GM12878 (cell line): Measurements from ENCODE around the gene TMTC1. TPM values are rescaled to one million over a fixed set of nuclear protein-coding genes. Genes with fewer than 3 reads are reported as not detected.

Experiments used
- ATAC-seq: fragments of 200-7000 bp; cut with Tn5 transposase; 3 replicates; pipeline ENCODE4 v1.9.1; 2020; ENCODE audit warnings: mild to moderate bottlenecking, moderate library complexity
- BruUV-seq: library from RNA; stranded (reverse); fragments of 400-500 nt; replicated peaks from 2 replicates; lab custom pipeline; 2021; lab: Mats Ljungman, UMichigan
- CTCF ChIA-PET: fragments of 300-600 bp; sonication (Branson Sonifier 250); formaldehyde crosslinking; extraction: SDS; loops from one replicate; lab custom pipeline; 2021; ENCODE audit warnings: inconsistent platforms; lab: Yijun Ruan, JAX
- POLR2A ChIA-PET: fragments of 350-600 bp; formaldehyde crosslinking; extraction: SDS; loops from one replicate; lab custom pipeline; 2021; ENCODE audit warnings: inconsistent platforms; lab: Charles Lee
- RAD21 ChIA-PET: fragments of 300-600 bp; sonication (Branson Sonifier 250); formaldehyde crosslinking; loops from one replicate; lab custom pipeline; 2023; ENCODE audit warnings: antibody characterized with exemption; ENCODE audit not compliant: unreplicated experiment; lab: Charles Lee
- SMC1A ChIA-PET: fragments of 300-600 bp; sonication (Branson Sonifier 250); formaldehyde crosslinking; loops from one replicate; lab custom pipeline; 2023; ENCODE audit not compliant: unreplicated experiment, uncharacterized antibody; lab: Charles Lee
- DNase-seq: peaks from one replicate; pipeline ENCODE4 v3.0.0-alpha.2; 2011; ENCODE audit warnings: low read depth, low spot score
- FAIRE-seq: peaks from 3 replicates; lab custom pipeline; 2011; peaks lifted over from hg19 to GRCh38; lab: Jason Lieb, UNC
- H2AFZ ChIP-seq: 2 replicates; pipeline ENCODE4 v1.6.0; 2011; ENCODE audit warnings: low read depth, low read length, control low read depth; ENCODE audit not compliant: control insufficient read depth
- H3K27ac ChIP-seq: 2 replicates; pipeline ENCODE4 v1.5.1; 2011; ENCODE audit warnings: control low read depth; ENCODE audit not compliant: control insufficient read depth, insufficient read depth
- H3K27me3 ChIP-seq, 2 experiments: replicated peaks in 1 of 2; 2 replicates each; pipeline versions ENCODE4 v1.6.0 to v1.6.1; 2011; ENCODE audit warnings: low read length in 1 of 2; ENCODE audit not compliant: control insufficient read depth in 2 of 2, insufficient read depth in 2 of 2
- H3K36me3 ChIP-seq, 2 experiments: 2 replicates each; pipeline ENCODE4 v1.5.1; 2011; ENCODE audit warnings: low read length in 1 of 2; ENCODE audit not compliant: control insufficient read depth in 2 of 2, insufficient read depth in 2 of 2
- H3K4me1 ChIP-seq: 2 replicates; pipeline ENCODE4 v1.6.1; 2011; ENCODE audit warnings: mild to moderate bottlenecking, low read length, moderate library complexity, mixed read lengths; ENCODE audit not compliant: control insufficient read depth, insufficient read depth
- H3K4me2 ChIP-seq: 2 replicates; pipeline ENCODE4 v1.6.0; 2011; ENCODE audit warnings: control low read depth; ENCODE audit not compliant: control insufficient read depth, insufficient read depth
- H3K4me3 ChIP-seq: fragments of 200-600 bp; sonication (generic); 2 replicates; pipeline ENCODE4 v1.5.1; 2016
- H3K79me2 ChIP-seq: 2 replicates; pipeline ENCODE4 v1.6.0; 2011; ENCODE audit warnings: low read length; ENCODE audit not compliant: control insufficient read depth, insufficient read depth
- H3K9ac ChIP-seq: 2 replicates; pipeline ENCODE4 v1.8.0; 2011; ENCODE audit warnings: low read length, control low read depth, mixed read lengths; ENCODE audit not compliant: control insufficient read depth, insufficient read depth
- H3K9me3 ChIP-seq: replicated peaks from 3 replicates; pipeline ENCODE4 v1.5.1; 2011; ENCODE audit warnings: mild to moderate bottlenecking, low read length; ENCODE audit not compliant: control insufficient read depth, insufficient read depth
- H4K20me1 ChIP-seq: 2 replicates; pipeline ENCODE4 v1.6.0; 2011; ENCODE audit not compliant: control insufficient read depth, insufficient read depth
- ATF7 ChIP-seq: fragments of 450-650 bp; IDR thresholded peaks from 2 replicates; pipeline ENCODE4 v1.6.1; 2016; ENCODE audit warnings: low read depth, mild to moderate bottlenecking
- CHD4 ChIP-seq: fragments of 200-600 bp; sonication (generic); IDR thresholded peaks from 2 replicates; pipeline ENCODE4 v1.6.1; 2016; ENCODE audit warnings: mild to moderate bottlenecking
- CREM ChIP-seq: IDR thresholded peaks from 2 replicates; pipeline ENCODE4 v1.6.1; 2014; ENCODE audit warnings: antibody characterized with exemption, low read depth
- CUX1 ChIP-seq: IDR thresholded peaks from 2 replicates; pipeline ENCODE4 v1.6.1; 2012; ENCODE audit warnings: improper control_type of control experiment, low read depth, low read length; ENCODE audit not compliant: insufficient replicate concordance
- IRF3 ChIP-seq: fragments of 450-650 bp; IDR thresholded peaks from 2 replicates; pipeline ENCODE4 v1.6.1; 2014; ENCODE audit warnings: mild to moderate bottlenecking
- MAX ChIP-seq: IDR thresholded peaks from 2 replicates; pipeline ENCODE4 v1.6.1; 2012; ENCODE audit warnings: low read depth, low read length, improper control_type of control experiment
- PAX8 ChIP-seq: fragments of 450-650 bp; IDR thresholded peaks from 2 replicates; pipeline ENCODE4 v1.6.1; 2017; ENCODE audit warnings: mild to moderate bottlenecking, moderate library complexity
- SUZ12 ChIP-seq: fragments of 200-600 bp; sonication (generic); IDR thresholded peaks from one replicate; pipeline ENCODE4 v1.6.1; 2018; ENCODE audit warnings: antibody characterized with exemption, mild to moderate bottlenecking; ENCODE audit not compliant: unreplicated experiment
- WGBS: methylation state at CpG from one replicate; pipeline ENCODE4 v1.1.6; 2016; ENCODE audit warnings: low lambda C conversion rate; ENCODE audit not compliant: insufficient replicate concordance, insufficient coverage; ENCODE audit errors: missing lambda C conversion rate; 5-methylcytosine and 5-hydroxymethylcytosine counted together
- in situ Hi-C: fragments of 300-500 bp; cut with MboI; formaldehyde crosslinking; loops from 9 replicates; pipeline ENCODE4 v1.14.3; 2018; ENCODE audit warnings: mixed read lengths
- intact Hi-C: fragments of 100-400 bp; cut with micrococcal nuclease; formaldehyde crosslinking; loops from one replicate; pipeline ENCODE4 v1.14.2; 2022; ENCODE audit not compliant: unreplicated experiment
- polyA plus RNA-seq, 11 experiments: library from polyadenylated mRNA; depleted of rRNA in 4 of 11; unstranded in 6 of 11; stranded (reverse) in 5 of 11; fragments of >200 nt; fragmentation: Nextera tagmentation in 4 of 11; fragmentation: Illumina TruSeq in 1 of 11; extraction: Ambion mirVana in 4 of 11; extraction: Trizol in 1 of 11; gene quantifications; 1 replicate in 1 of 11; 2 replicates in 10 of 11; pipeline versions ENCODE4 v1.2.1 to v1.2.3, GENCODE V29; 2011 to 2016; ENCODE audit warnings: inconsistent platforms in 2 of 11, missing spikeins in 2 of 11, low read depth in 1 of 11
- total RNA-seq, 4 experiments: library from RNA; depleted of rRNA in 3 of 4; stranded (reverse); fragments of >200 nt in 3 of 4; fragmentation: Illumina TruSeq in 1 of 4; extraction: Trizol in 1 of 4; gene quantifications; 2 replicates each; pipeline versions ENCODE4 v1.2.1 to v1.2.3, GENCODE V29; 2013 to 2021

TMTC1 gene
- total and polyA plus RNA-seq, 10 of the 15 experiments (the other 5 are each of a cell fraction or from before 2014, with no cell fraction given), result 0.10 to 20.9 (median 0.57) TPM

- WGBS, result 68% methylated on average over 2 of the region's 2 CpGs
- intact Hi-C loops, result no loop called here
Measured at GRCh38 chr12:29722164-29722563, 61.6 kb downstream of the TMTC1 start.

More at GRCh38 chr12:29722164-29722563, 61.6 kb downstream of the TMTC1 start:
- Histone ChIP-seq H3K36me3 (no peaks in the 10 kb centered on the region), H3K4me2 (no peak overlapping the region), H3K4me1 (no peaks in the 10 kb centered on the region), H3K9ac (no peak overlapping the region), H2AFZ (no peak overlapping the region), H3K27me3 (no peaks in the 10 kb centered on the region), H3K27ac (no peak overlapping the region), H3K4me3 (no peak overlapping the region), H3K9me3 (no peaks in the 10 kb centered on the region), H4K20me1 (no peaks in the 10 kb centered on the region), H3K79me2 (no peaks in the 10 kb centered on the region)
- in situ Hi-C loops, result no loop called here
- no peak for DNase-seq
- SMC1A ChIA-PET, result interaction anchor here (0.7 to 5.7 kb wide), 14 partner anchors 8 to 119 kb away, joined by 3 to 58 read pairs (median 4); no protein-coding TSS in a partner anchor
- TF ChIP-seq MAX, result no peak
- TF ChIP-seq CHD4, result no peak
- TF ChIP-seq PAX8, result no peak
- no peak for TF ChIP-seq ATF7
- TF ChIP-seq SUZ12, result no peak
- TF ChIP-seq CUX1, result no peak
- no peak for TF ChIP-seq IRF3
- TF ChIP-seq CREM, result no peak
- no peak for ATAC-seq
- POLR2A ChIA-PET, result interaction anchor here (0.6 to 0.9 kb wide), 2 partner anchors 20 to 1595 kb away, joined by 3 read pairs; no protein-coding TSS in a partner anchor
- RAD21 ChIA-PET, result interaction anchor here (0.8 to 1.9 kb wide), 5 partner anchors 10 to 60 kb away, joined by 3 to 8 read pairs (median 4); no protein-coding TSS in a partner anchor
- no TSS peak for BruUV-seq
- CTCF ChIA-PET, result interaction anchor here (0.9 kb wide), 1 partner anchor 8 kb away, joined by 3 read pairs; no protein-coding TSS in a partner anchor
- FAIRE-seq, result no peak
